Natural killer cell (primary cell): Measurements from ENCODE around the gene CYFIP2. TPM values are rescaled to one million over a fixed set of nuclear protein-coding genes. Genes with fewer than 3 reads are reported as not detected.

Experiments
- ATAC-seq, 3 donors: fragments of 150-1000 bp in 2 of 3; fragments of 200-7000 bp in 1 of 3; cut with Tn5 transposase; 1 replicate in 1 of 3; 2 replicates in 2 of 3; pipeline ENCODE4 v1.10.0; 2021; ENCODE audit warnings: mild to moderate bottlenecking in 2 of 3, moderate library complexity in 2 of 3
- DNase-seq, 2 donors: peaks; one replicate each; pipeline versions ENCODE4 v3.0.0 to v3.0.0-alpha.2; 2013 to 2021; ENCODE audit warnings: mixed read lengths in 1 of 2
- H3K27ac ChIP-seq: one replicate; pipeline ENCODE4 v1.5.1; 2013; ENCODE audit warnings: mild to moderate bottlenecking, low read length
- H3K27me3 ChIP-seq: one replicate; pipeline ENCODE4 v1.6.1; 2013; ENCODE audit warnings: low read length; ENCODE audit not compliant: control insufficient read depth, insufficient read depth
- H3K36me3 ChIP-seq: one replicate; pipeline ENCODE4 v1.6.1; 2013; ENCODE audit warnings: low read length; ENCODE audit not compliant: control insufficient read depth, insufficient read depth
- H3K4me1 ChIP-seq: one replicate; pipeline ENCODE4 v1.6.1; 2013; ENCODE audit warnings: low read length; ENCODE audit not compliant: control insufficient read depth, insufficient read depth
- H3K4me3 ChIP-seq: one replicate; pipeline ENCODE4 v1.5.1; 2013; ENCODE audit warnings: low read length
- H3K9me3 ChIP-seq: one replicate; pipeline ENCODE4 v1.6.1; 2013; ENCODE audit warnings: low read length; ENCODE audit not compliant: control insufficient read depth, insufficient read depth
- H3K27ac Mint-ChIP-seq, 2 donors: one replicate each; pipeline ENCODE4 v1.8.0; 2022; ENCODE audit warnings: mild to moderate bottlenecking in 2 of 2, mixed read lengths in 2 of 2, moderate library complexity in 1 of 2
- H3K27me3 Mint-ChIP-seq, 2 donors: one replicate each; pipeline ENCODE4 v1.8.0; 2022; ENCODE audit warnings: low read depth in 2 of 2, mixed read lengths in 2 of 2
- H3K36me3 Mint-ChIP-seq: one replicate; pipeline ENCODE4 v1.8.0; 2022; ENCODE audit warnings: mixed read lengths
- H3K4me1 Mint-ChIP-seq, 2 donors: one replicate each; pipeline ENCODE4 v1.8.0; 2022; ENCODE audit warnings: mixed read lengths in 2 of 2
- H3K4me3 Mint-ChIP-seq: one replicate; pipeline ENCODE4 v1.8.0; 2022; ENCODE audit warnings: mild to moderate bottlenecking, moderate library complexity, mixed read lengths
- H3K9me3 Mint-ChIP-seq, 2 donors: one replicate each; pipeline ENCODE4 v1.8.0; 2022; ENCODE audit warnings: mixed read lengths in 2 of 2
- WGBS: methylation state at CpG from one replicate; pipeline ENCODE4 v1.1.7; 2013; ENCODE audit warnings: missing lambda C conversion rate; ENCODE audit not compliant: insufficient coverage; 5-methylcytosine and 5-hydroxymethylcytosine counted together
- intact Hi-C: fragments of 100-400 bp; cut with micrococcal nuclease; formaldehyde crosslinking; loops from one replicate; pipeline ENCODE4 v1.14.2; 2022
- total RNA-seq, 4 donors: library from RNA; stranded (reverse); fragments of 120-200 nt in 1 of 4; gene quantifications; one replicate each; pipeline versions ENCODE4 v1.2.3 to v1.2.4, GENCODE V29; 2013 to 2022
- TF ChIP-seq, protein P1 (sequence below): fragments of 200-600 bp; IDR thresholded peaks from one replicate; pipeline ENCODE4 v1.8.0; 2022; ENCODE audit warnings: antibody characterized with exemption

CYFIP2 gene
- total RNA-seq, 3 donors from 2014 or later (not counting 1 experiment from before 2014, with no cell fraction given): 464 to 542 (median 532) TPM

- no peak overlapping the region for H3K4me3 ChIP-seq
Observed at GRCh38 chr5:157303667-157304327, 37.9 kb downstream of the CYFIP2 start.

DNA sequence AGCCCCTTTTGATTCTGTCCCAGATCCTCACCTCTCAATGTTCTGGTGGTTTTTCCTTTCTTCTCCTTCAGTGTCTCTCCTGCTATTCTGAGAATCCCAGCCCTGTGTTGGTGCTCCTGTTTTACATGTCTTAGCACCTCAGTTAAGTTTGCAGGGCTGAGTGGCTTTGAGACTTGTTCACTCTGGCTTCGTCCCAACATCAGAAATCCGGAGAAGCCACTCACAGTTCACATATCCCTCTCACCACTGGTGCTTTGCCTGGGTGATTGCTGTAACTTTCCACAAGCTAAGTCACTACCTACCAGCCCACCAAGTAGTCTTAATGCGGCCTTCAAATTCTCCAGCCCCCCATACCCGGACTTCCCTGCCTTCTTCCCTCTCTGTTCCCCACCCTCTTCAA is 40.2 kb downstream of the CYFIP2 start:
- Histone ChIP-seq H3K27me3 (no peaks in the 10 kb centered on the region), H3K9me3 (peaks cover 4% of the 10 kb centered on the region), H3K27ac (peak overlapping the region; percentile 74), H3K4me1 (peaks cover 55% of the 10 kb centered on the region), H3K4me3 (no peak overlapping the region), H3K36me3 (peaks cover 88% of the 10 kb centered on the region)
- peak overlapping the region; percentile 79 to 91 for H3K27ac Mint-ChIP-seq
- no peaks in the 10 kb centered on the region for H3K27me3 Mint-ChIP-seq
- H3K4me1 Mint-ChIP-seq: peaks cover 73 to 77% of the 10 kb centered on the region in 2 donors
- peaks cover 9% of the 10 kb centered on the region for H3K36me3 Mint-ChIP-seq
- DNase-seq (no peak), ATAC-seq (no peak)
- H3K4me3 Mint-ChIP-seq: peak overlapping the region; percentile 25
- WGBS: 94% methylated on average over 4 of the region's 4 CpGs
- TF ChIP-seq, protein P1, sequence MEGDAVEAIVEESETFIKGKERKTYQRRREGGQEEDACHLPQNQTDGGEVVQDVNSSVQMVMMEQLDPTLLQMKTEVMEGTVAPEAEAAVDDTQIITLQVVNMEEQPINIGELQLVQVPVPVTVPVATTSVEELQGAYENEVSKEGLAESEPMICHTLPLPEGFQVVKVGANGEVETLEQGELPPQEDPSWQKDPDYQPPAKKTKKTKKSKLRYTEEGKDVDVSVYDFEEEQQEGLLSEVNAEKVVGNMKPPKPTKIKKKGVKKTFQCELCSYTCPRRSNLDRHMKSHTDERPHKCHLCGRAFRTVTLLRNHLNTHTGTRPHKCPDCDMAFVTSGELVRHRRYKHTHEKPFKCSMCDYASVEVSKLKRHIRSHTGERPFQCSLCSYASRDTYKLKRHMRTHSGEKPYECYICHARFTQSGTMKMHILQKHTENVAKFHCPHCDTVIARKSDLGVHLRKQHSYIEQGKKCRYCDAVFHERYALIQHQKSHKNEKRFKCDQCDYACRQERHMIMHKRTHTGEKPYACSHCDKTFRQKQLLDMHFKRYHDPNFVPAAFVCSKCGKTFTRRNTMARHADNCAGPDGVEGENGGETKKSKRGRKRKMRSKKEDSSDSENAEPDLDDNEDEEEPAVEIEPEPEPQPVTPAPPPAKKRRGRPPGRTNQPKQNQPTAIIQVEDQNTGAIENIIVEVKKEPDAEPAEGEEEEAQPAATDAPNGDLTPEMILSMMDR: no peak
- intact Hi-C loops: loop anchor here (5.0 kb wide), 1 partner anchor 34 kb away; no protein-coding TSS in a partner anchor
- no peaks in the 10 kb centered on the region for H3K9me3 Mint-ChIP-seq

More at GRCh38 chr5:157303667-157304327, 37.9 kb downstream of the CYFIP2 start:
- Histone ChIP-seq H3K27me3 (no peaks in the 10 kb centered on the region), H3K9me3 (peaks cover 4% of the 10 kb centered on the region), H3K36me3 (peaks cover 82% of the 10 kb centered on the region), H3K4me1 (peaks cover 45% of the 10 kb centered on the region), H3K27ac (peak overlapping the region; percentile 28)
- H3K27ac Mint-ChIP-seq: peak overlapping the region; percentile 79 to 91
- H3K36me3 Mint-ChIP-seq: peaks cover 15% of the 10 kb centered on the region
- H3K27me3 Mint-ChIP-seq: no peaks in the 10 kb centered on the region
- TF ChIP-seq, protein P1: no peak
- WGBS: 88% methylated on average over 8 of the region's 8 CpGs
- DNase-seq: peak in 1 of 2 donors; percentile 74
- intact Hi-C loops: no loop called here
- H3K4me1 Mint-ChIP-seq: peaks cover 68 to 77% of the 10 kb centered on the region in 2 donors
- peak overlapping the region; percentile 60 for H3K4me3 Mint-ChIP-seq
- peak; percentile 40 to 54 (median 45) for ATAC-seq
- no peaks in the 10 kb centered on the region for H3K9me3 Mint-ChIP-seq

- H3K4me1 ChIP-seq: peaks cover 55% of the 10 kb centered on the region
Observed at GRCh38 chr5:157306692-157307471, 41.0 kb downstream of the CYFIP2 start.

More at GRCh38 chr5:157306692-157307471, 41.0 kb downstream of the CYFIP2 start:
- peak overlapping the region; percentile 74 for H3K27ac ChIP-seq
- peaks cover 4% of the 10 kb centered on the region for H3K9me3 ChIP-seq
- H3K36me3 ChIP-seq: peaks cover 88% of the 10 kb centered on the region
- H3K4me3 ChIP-seq: no peak overlapping the region
- WGBS: 62% methylated on average over 10 of the region's 10 CpGs
- intact Hi-C loops: loop anchor here (5.0 kb wide), 1 partner anchor 35 kb away; no protein-coding TSS in a partner anchor
- DNase-seq (peak in 1 of 2 donors; percentile 65), ATAC-seq (peak; percentile 54 to 61 (median 61))
- no peaks in the 10 kb centered on the region for H3K27me3 ChIP-seq
- peaks cover 66 to 69% of the 10 kb centered on the region in 2 donors for H3K4me1 Mint-ChIP-seq
- H3K4me3 Mint-ChIP-seq: peak overlapping the region; percentile 77
- TF ChIP-seq, protein P1: no peak
- H3K27me3 Mint-ChIP-seq: no peaks in the 10 kb centered on the region
- peaks cover 9% of the 10 kb centered on the region for H3K36me3 Mint-ChIP-seq
- no peaks in the 10 kb centered on the region for H3K9me3 Mint-ChIP-seq
- H3K27ac Mint-ChIP-seq: peak overlapping the region; percentile 79 to 91
